PC-3 (cell line): ENCODE results near the gene VSIG2.

ENCODE experiments used
- EZH2 ChIP-seq: fragments of 300-600 bp; sonication (generic); IDR thresholded peaks from one replicate; pipeline ENCODE4 v1.6.1; 2017; ENCODE audit warnings: antibody characterized with exemption, mild to moderate bottlenecking, low read length; ENCODE audit not compliant: unreplicated experiment
- EZH2phosphoT487 ChIP-seq: fragments of 300-600 bp; sonication (generic); IDR thresholded peaks from 2 replicates; pipeline ENCODE4 v1.6.1; 2018; ENCODE audit warnings: mild to moderate bottlenecking, antibody characterized with exemption, low read length, borderline replicate concordance
- TF ChIP-seq, protein P1 (sequence below): fragments of 300-600 bp; sonication (generic); conservative IDR thresholded peaks from 2 replicates; pipeline ENCODE4 v1.5.1; 2017; ENCODE audit warnings: antibody characterized with exemption, low read depth, mild to moderate bottlenecking, low read length

DNA sequence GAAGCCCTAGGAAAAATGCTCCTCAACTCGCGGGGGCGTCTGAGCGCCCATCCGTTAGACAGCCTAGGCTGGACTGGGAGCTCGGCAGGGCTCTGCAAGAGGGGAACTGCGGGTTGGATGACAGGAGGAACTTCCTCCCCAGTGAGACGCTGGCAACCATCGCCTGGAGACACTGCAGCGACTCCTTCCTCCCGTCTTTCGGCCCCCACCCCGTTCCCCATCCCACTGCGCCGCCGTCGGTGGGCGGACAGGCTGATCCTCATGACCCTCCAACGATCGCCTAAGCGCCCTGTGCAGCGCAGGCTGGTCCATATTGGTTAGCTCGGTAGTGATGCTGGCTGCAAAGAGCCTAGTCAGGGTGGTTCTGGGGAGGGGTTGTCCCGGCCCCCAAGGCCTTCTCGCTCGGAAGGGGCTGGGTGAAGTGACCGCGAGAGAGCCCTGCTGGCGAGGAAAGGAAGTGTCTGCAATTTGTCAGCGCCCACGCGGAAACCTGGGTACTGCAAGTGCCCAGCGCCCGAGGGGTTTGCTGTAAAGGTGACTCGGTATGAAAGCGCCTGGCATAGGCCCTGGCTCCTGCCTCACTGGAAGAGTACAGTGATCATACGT is 11.7 kb downstream of the VSIG2 start:
- TF ChIP-seq, protein P1, sequence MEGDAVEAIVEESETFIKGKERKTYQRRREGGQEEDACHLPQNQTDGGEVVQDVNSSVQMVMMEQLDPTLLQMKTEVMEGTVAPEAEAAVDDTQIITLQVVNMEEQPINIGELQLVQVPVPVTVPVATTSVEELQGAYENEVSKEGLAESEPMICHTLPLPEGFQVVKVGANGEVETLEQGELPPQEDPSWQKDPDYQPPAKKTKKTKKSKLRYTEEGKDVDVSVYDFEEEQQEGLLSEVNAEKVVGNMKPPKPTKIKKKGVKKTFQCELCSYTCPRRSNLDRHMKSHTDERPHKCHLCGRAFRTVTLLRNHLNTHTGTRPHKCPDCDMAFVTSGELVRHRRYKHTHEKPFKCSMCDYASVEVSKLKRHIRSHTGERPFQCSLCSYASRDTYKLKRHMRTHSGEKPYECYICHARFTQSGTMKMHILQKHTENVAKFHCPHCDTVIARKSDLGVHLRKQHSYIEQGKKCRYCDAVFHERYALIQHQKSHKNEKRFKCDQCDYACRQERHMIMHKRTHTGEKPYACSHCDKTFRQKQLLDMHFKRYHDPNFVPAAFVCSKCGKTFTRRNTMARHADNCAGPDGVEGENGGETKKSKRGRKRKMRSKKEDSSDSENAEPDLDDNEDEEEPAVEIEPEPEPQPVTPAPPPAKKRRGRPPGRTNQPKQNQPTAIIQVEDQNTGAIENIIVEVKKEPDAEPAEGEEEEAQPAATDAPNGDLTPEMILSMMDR: peak; percentile 70
- no peak for TF ChIP-seq EZH2phosphoT487
- no peak for TF ChIP-seq EZH2
